ENCODE data around the gene TMEM123. TPM values are rescaled to one million over a fixed set of nuclear protein-coding genes. Genes with fewer than 3 reads are reported as not detected.
A peak's percentile ranks its signal among the peaks of the same experiment; 100 is the strongest.

The TMEM123 gene
- total and polyA plus RNA-seq, 2 donors (not counting 1 experiment from before 2014, with no cell fraction given) = 36.7 to 422 TPM

- H3K9me3 ChIP-seq (ENCODE audit: control extremely low read depth in 1 of 3, control insufficient read depth in 2 of 3, insufficient read depth in 1 of 3, low read length in 2 of 3) = no peaks in the 10 kb centered on the region
- H4K20me1 ChIP-seq (ENCODE audit: control insufficient read depth, insufficient read depth, low read length, poor library complexity, severe bottlenecking) = no peaks in the 10 kb centered on the region
- Mint-ChIP-seq H3K4me1 (peaks cover 15% of the 10 kb centered on the region), H3K9me3 (ENCODE audit: insufficient read depth) (no peaks in the 10 kb centered on the region), H3K27ac (peak overlapping the region; percentile 46), H3K27me3 (no peaks in the 10 kb centered on the region), H3K4me3 (no peak overlapping the region)
- no peak overlapping the region for H3K4me2 ChIP-seq (replicated peaks; ENCODE audit: low read depth, low read length, poor library complexity, severe bottlenecking)
- no peak overlapping the region for H3K4me3 ChIP-seq (ENCODE audit: control extremely low read depth in 1 of 5, extremely low read depth in 1 of 5, insufficient read depth in 1 of 5, low read depth in 2 of 5, low read length in 4 of 5)
- no peak overlapping the region for H3K27ac ChIP-seq (ENCODE audit: low read length in 2 of 2)
- peak; percentile 74 for DNase-seq
- H3K27me3 ChIP-seq (replicated peaks in 1 of 4; ENCODE audit: control extremely low read depth in 1 of 4, control insufficient read depth in 3 of 4, insufficient read depth in 4 of 4, low read length in 3 of 4) = no peaks in the 10 kb centered on the region
- H3K9ac ChIP-seq (ENCODE audit: low read length) = no peak overlapping the region
- H2AFZ ChIP-seq (ENCODE audit: insufficient read depth, low read depth, low read length, poor library complexity, severe bottlenecking) = no peak overlapping the region
- WGBS (ENCODE audit: insufficient coverage) = 70% methylated on average over 12 of the region's 12 CpGs
- ChIA-PET POLR2A (interaction anchor here (0.6 to 1.3 kb wide), 3 partner anchors 14 to 63 kb away, joined by 3 to 7 read pairs (median 5); partner anchors contain the start of gene BIRC2), CTCF (interaction anchor here (0.6 to 6.7 kb wide), 49 partner anchors 9 to 276 kb away, joined by 3 to 99 read pairs (median 7); no protein-coding TSS in a partner anchor)
- intact Hi-C loops (cut with micrococcal nuclease) = loop anchor here (1.0 to 2.0 kb wide), 4 partner anchors 44 to 222 kb away; partner anchors contain the start of gene BIRC2
- H3K4me1 ChIP-seq (ENCODE audit: control insufficient read depth in 2 of 2, insufficient read depth in 2 of 2, low read length in 2 of 2) = no peaks in the 10 kb centered on the region
- H3K79me2 ChIP-seq (ENCODE audit: control insufficient read depth, insufficient read depth, low read length) = peaks cover 11% of the 10 kb centered on the region
- TF ChIP-seq CTCF (IDR thresholded peaks at IDR 0.05) (peak; percentile 90), EZH2 (IDR thresholded peaks at IDR 0.05; ENCODE audit: borderline replicate concordance, insufficient read depth, low read depth, low read length, poor library complexity, severe bottlenecking) (no peak)
- peaks cover 13 to 16% of the 10 kb centered on the region in 2 experiments for H3K36me3 ChIP-seq (replicated peaks in 1 of 2; ENCODE audit: control extremely low read depth in 1 of 2, control insufficient read depth in 1 of 2, extremely low read depth in 1 of 2, insufficient read depth in 2 of 2, low read length in 1 of 2)
- ATAC-seq (ENCODE audit: low read depth) = peak; percentile 88
These were observed 61.7 kb downstream of the TMEM123 start for GRCh38 chr11:102390667-102391465.

- Histone ChIP-seq H3K79me2 (ENCODE audit: control insufficient read depth, insufficient read depth, low read length) (peaks cover 11% of the 10 kb centered on the region), H3K4me2 (replicated peaks; ENCODE audit: low read depth, low read length, poor library complexity, severe bottlenecking) (no peak overlapping the region), H2AFZ (ENCODE audit: insufficient read depth, low read depth, low read length, poor library complexity, severe bottlenecking) (no peak overlapping the region), H3K9me3 (ENCODE audit: control extremely low read depth in 1 of 3, control insufficient read depth in 2 of 3, insufficient read depth in 1 of 3, low read length in 2 of 3) (no peaks in the 10 kb centered on the region), H3K27me3 (replicated peaks in 1 of 4; ENCODE audit: control extremely low read depth in 1 of 4, control insufficient read depth in 3 of 4, insufficient read depth in 4 of 4, low read length in 3 of 4) (no peaks in the 10 kb centered on the region), H3K4me1 (ENCODE audit: control insufficient read depth in 2 of 2, insufficient read depth in 2 of 2, low read length in 2 of 2) (no peaks in the 10 kb centered on the region), H4K20me1 (ENCODE audit: control insufficient read depth, insufficient read depth, low read length, poor library complexity, severe bottlenecking) (no peaks in the 10 kb centered on the region), H3K27ac (ENCODE audit: low read length in 2 of 2) (no peak overlapping the region), H3K36me3 (replicated peaks in 1 of 2; ENCODE audit: control extremely low read depth in 1 of 2, control insufficient read depth in 1 of 2, extremely low read depth in 1 of 2, insufficient read depth in 2 of 2, low read length in 1 of 2) (peaks cover 9 to 13% of the 10 kb centered on the region in 2 experiments), H3K4me3 (ENCODE audit: control extremely low read depth in 1 of 5, extremely low read depth in 1 of 5, insufficient read depth in 1 of 5, low read depth in 2 of 5, low read length in 4 of 5) (no peak overlapping the region), H3K9ac (ENCODE audit: low read length) (no peak overlapping the region)
- ATAC-seq (ENCODE audit: low read depth) (no peak), DNase-seq (no peak)
- no peaks in the 10 kb centered on the region for H3K9me3 Mint-ChIP-seq (ENCODE audit: insufficient read depth)
- TF ChIP-seq CTCF (IDR thresholded peaks at IDR 0.05) (no peak), EZH2 (IDR thresholded peaks at IDR 0.05; ENCODE audit: borderline replicate concordance, insufficient read depth, low read depth, low read length, poor library complexity, severe bottlenecking) (no peak)
- intact Hi-C loops (cut with micrococcal nuclease) = no loop called here
- no peak overlapping the region for H3K4me3 Mint-ChIP-seq
- WGBS (ENCODE audit: insufficient coverage) = 74% methylated on average over 3 of the region's 4 CpGs
- H3K27ac Mint-ChIP-seq = no peak overlapping the region
- no peaks in the 10 kb centered on the region for H3K27me3 Mint-ChIP-seq
- ChIA-PET POLR2A (interaction anchor here (0.5 kb wide), 1 partner anchor 72 kb away, joined by 6 read pairs; no protein-coding TSS in a partner anchor), CTCF (interaction anchor here (1.1 to 6.7 kb wide), 14 partner anchors 10 to 224 kb away, joined by 3 to 99 read pairs (median 14); no protein-coding TSS in a partner anchor)
- peaks cover 14% of the 10 kb centered on the region for H3K4me1 Mint-ChIP-seq
These were observed 63.3 kb downstream of the TMEM123 start for GRCh38 chr11:102389253-102389652.

Measured in B cell (primary cell).